Mesodermal cell (in vitro differentiated cells): ENCODE data around the gene SEL1L.
"Not testable (repeated sequence)": the region's sequence is repeated elsewhere in the genome, so short reads cannot be mapped to it uniquely, and the experiment has no call there.

ENCODE experiments used
- H3K27ac ChIP-seq: 2 replicates; pipeline ENCODE4 v1.7.0; 2013; ENCODE audit warnings: mild to moderate bottlenecking, low read depth, low read length, moderate library complexity; ENCODE audit not compliant: severe bottlenecking
- H3K36me3 ChIP-seq: 2 replicates; pipeline ENCODE4 v1.7.1; 2013; ENCODE audit warnings: mild to moderate bottlenecking, low read length, moderate library complexity; ENCODE audit not compliant: control insufficient read depth, insufficient read depth
- H3K4me1 ChIP-seq: one replicate; pipeline ENCODE4 v1.7.1; 2013; ENCODE audit warnings: mild to moderate bottlenecking, low read length; ENCODE audit not compliant: insufficient read depth, control insufficient read depth, poor library complexity, severe bottlenecking
- H3K4me3 ChIP-seq: 2 replicates; pipeline ENCODE4 v1.7.0; 2013; ENCODE audit warnings: low read length, control low read depth, mild to moderate bottlenecking; ENCODE audit not compliant: insufficient read depth, poor library complexity, severe bottlenecking; ENCODE audit errors: extremely low read depth
- H3K9me3 ChIP-seq: 2 replicates; pipeline ENCODE4 v1.7.1; 2013; ENCODE audit warnings: mild to moderate bottlenecking, low read length, moderate library complexity; ENCODE audit not compliant: control insufficient read depth
- WGBS, 2 experiments: methylation state at CpG; one replicate each; pipeline ENCODE4 v1.1.5; 2013; ENCODE audit warnings: missing lambda C conversion rate in 2 of 2; ENCODE audit not compliant: insufficient coverage in 2 of 2; 5-methylcytosine and 5-hydroxymethylcytosine counted together

Gene SEL1L

GRCh38 chr14:81432219-81432661 lies 101.4 kb downstream of the SEL1L start:
- no peaks in the 10 kb centered on the region for H3K36me3 ChIP-seq
- no peaks in the 10 kb centered on the region for H3K9me3 ChIP-seq
- H3K4me1 ChIP-seq = peaks cover 33% of the 10 kb centered on the region
- H3K27ac ChIP-seq = no peak overlapping the region
- 88% methylated on average over 1 of the region's 3 CpGs; no CpG with 5 or more reads in 1 of the 2 experiments for WGBS, 2 experiments
- H3K4me3 ChIP-seq = no peak overlapping the region

GRCh38 chr14:81430235-81430634 lies 103.4 kb downstream of the SEL1L start:
- Histone ChIP-seq H3K4me3 (no peak overlapping the region), H3K36me3 (no peaks in the 10 kb centered on the region), H3K4me1 (peaks cover 35% of the 10 kb centered on the region), H3K27ac (no peak overlapping the region), H3K9me3 (no peaks in the 10 kb centered on the region)
- WGBS, 2 experiments = 100% methylated on average over 2 of the region's 5 CpGs; no CpG with 5 or more reads in 1 of the 2 experiments

GRCh38 chr14:81429749-81430148 lies 103.9 kb downstream of the SEL1L start:
- 86 to 92% methylated on average over 9 to 10 of the region's 11 CpGs for WGBS, 2 experiments
- H3K4me1 ChIP-seq = peaks cover 30% of the 10 kb centered on the region
- not testable (repeated sequence) for H3K9me3 ChIP-seq, H3K36me3 ChIP-seq, H3K4me3 ChIP-seq, H3K27ac ChIP-seq

GRCh38 chr14:81429028-81429427 lies 104.6 kb downstream of the SEL1L start:
- WGBS, 2 experiments = 100% methylated on average over 1 of the region's 1 CpG
- Histone ChIP-seq H3K4me1 (peaks cover 25% of the 10 kb centered on the region), H3K36me3 (no peaks in the 10 kb centered on the region)

GRCh38 chr14:81427348-81428058 lies 106.2 kb downstream of the SEL1L start:
- Histone ChIP-seq H3K36me3 (no peaks in the 10 kb centered on the region), H3K27ac (peak overlapping the region; percentile 68), H3K4me1 (peaks cover 24% of the 10 kb centered on the region), H3K4me3 (no peak overlapping the region), H3K9me3 (no peaks in the 10 kb centered on the region)
- WGBS, 2 experiments = 16 to 60% methylated on average over 4 of the region's 8 CpGs

More at GRCh38 chr14:81429028-81429427, 104.6 kb downstream of the SEL1L start:
- Histone ChIP-seq H3K27ac (no peak overlapping the region), H3K4me3 (no peak overlapping the region), H3K9me3 (no peaks in the 10 kb centered on the region)

GRCh38 chr14:81423504-81423903 lies 110.1 kb downstream of the SEL1L start:
- Histone ChIP-seq H3K4me3 (no peak overlapping the region), H3K36me3 (peaks cover 8% of the 10 kb centered on the region), H3K27ac (no peak overlapping the region), H3K9me3 (peaks cover 2% of the 10 kb centered on the region), H3K4me1 (peaks cover 16% of the 10 kb centered on the region)
- 77 to 94% methylated on average over 4 to 5 of the region's 6 CpGs for WGBS, 2 experiments
